Right ventricle myocardium superior (tissue), 1 donor: ENCODE measurements around the gene PRRT2. TPM values are rescaled to one million over a fixed set of nuclear protein-coding genes. Genes with fewer than 3 reads are reported as not detected.

Experiments used
- total RNA-seq: library from RNA; stranded (reverse); fragmentation: NEBNext Ultra II Directional; extraction: Animal tissue kit (Norgen Biotek cat#: 25700); gene quantifications from one replicate; pipeline ENCODE4 v1.2.1, GENCODE V29; 2021
- donor health status: DM: no; HTN: yes; CAD: no; lungs with severe emphysema.

Gene PRRT2
- total RNA-seq, 1 donor from 2014 or later = 3.3 TPM

Other genes starting within 250 kb of the PRRT2 start
- 0.91 TPM for gene SPN, start 148.9 kb upstream of the PRRT2 start, total RNA-seq
- gene QPRT, start 133.0 kb upstream of the PRRT2 start, total RNA-seq = 31.8 TPM
- 0.65 TPM for gene C16orf54, start 66.2 kb upstream of the PRRT2 start, total RNA-seq
- gene ZG16, start 33.9 kb upstream of the PRRT2 start, total RNA-seq = not detected
- 59.8 TPM for gene KIF22, start 21.4 kb upstream of the PRRT2 start, total RNA-seq
- gene MAZ, start 5.7 kb upstream of the PRRT2 start, total RNA-seq = 74.0 TPM
- 14.7 TPM for gene PAGR1, start 4.0 kb downstream of the PRRT2 start, total RNA-seq
- gene MVP, start 8.3 kb downstream of the PRRT2 start, total RNA-seq = 45.5 TPM
- gene CDIPT, start 51.0 kb downstream of the PRRT2 start, total RNA-seq = 63.0 TPM
- 0.70 TPM for gene SEZ6L2, start 87.4 kb downstream of the PRRT2 start, total RNA-seq
- not detected for gene ASPHD1, start 88.3 kb downstream of the PRRT2 start, total RNA-seq
- gene KCTD13, start 114.0 kb downstream of the PRRT2 start, total RNA-seq = 6.6 TPM
- 70.6 TPM for gene TMEM219, start 149.9 kb downstream of the PRRT2 start, total RNA-seq
- gene TAOK2, start 161.7 kb downstream of the PRRT2 start, total RNA-seq = 29.7 TPM
- 19.5 TPM for gene HIRIP3, start 183.4 kb downstream of the PRRT2 start, total RNA-seq
- 28.0 TPM for gene INO80E, start 184.0 kb downstream of the PRRT2 start, total RNA-seq
- 0.13 TPM for gene DOC2A, start 198.8 kb downstream of the PRRT2 start, total RNA-seq
- gene C16orf92, start 211.0 kb downstream of the PRRT2 start, total RNA-seq = not detected
- not detected for gene TLCD3B, start 219.1 kb downstream of the PRRT2 start, total RNA-seq